H54 (cell line): ENCODE results near the gene UQCC5.
A peak's percentile ranks its signal among the peaks of the same experiment; 100 is the strongest.

ENCODE experiments used
- DNase-seq: peaks from one replicate; pipeline ENCODE4 v3.0.0; 2011; ENCODE audit warnings: low spot score, mixed read lengths; ENCODE audit not compliant: insufficient read length
- FAIRE-seq: peaks from 3 replicates; lab custom pipeline; 2011; peaks lifted over from hg19 to GRCh38; lab: Jason Lieb, UNC
- POLR2A ChIP-seq: IDR thresholded peaks from 2 replicates; pipeline ENCODE4 v1.6.1; 2011; ENCODE audit warnings: low read depth, mild to moderate bottlenecking, low read length

UQCC5 gene

GRCh38 chr3:52495777-52496602 lies 40.4 kb upstream of the UQCC5 start:
- DNase-seq (peak; percentile 73), FAIRE-seq (peak; percentile 33)

DNA sequence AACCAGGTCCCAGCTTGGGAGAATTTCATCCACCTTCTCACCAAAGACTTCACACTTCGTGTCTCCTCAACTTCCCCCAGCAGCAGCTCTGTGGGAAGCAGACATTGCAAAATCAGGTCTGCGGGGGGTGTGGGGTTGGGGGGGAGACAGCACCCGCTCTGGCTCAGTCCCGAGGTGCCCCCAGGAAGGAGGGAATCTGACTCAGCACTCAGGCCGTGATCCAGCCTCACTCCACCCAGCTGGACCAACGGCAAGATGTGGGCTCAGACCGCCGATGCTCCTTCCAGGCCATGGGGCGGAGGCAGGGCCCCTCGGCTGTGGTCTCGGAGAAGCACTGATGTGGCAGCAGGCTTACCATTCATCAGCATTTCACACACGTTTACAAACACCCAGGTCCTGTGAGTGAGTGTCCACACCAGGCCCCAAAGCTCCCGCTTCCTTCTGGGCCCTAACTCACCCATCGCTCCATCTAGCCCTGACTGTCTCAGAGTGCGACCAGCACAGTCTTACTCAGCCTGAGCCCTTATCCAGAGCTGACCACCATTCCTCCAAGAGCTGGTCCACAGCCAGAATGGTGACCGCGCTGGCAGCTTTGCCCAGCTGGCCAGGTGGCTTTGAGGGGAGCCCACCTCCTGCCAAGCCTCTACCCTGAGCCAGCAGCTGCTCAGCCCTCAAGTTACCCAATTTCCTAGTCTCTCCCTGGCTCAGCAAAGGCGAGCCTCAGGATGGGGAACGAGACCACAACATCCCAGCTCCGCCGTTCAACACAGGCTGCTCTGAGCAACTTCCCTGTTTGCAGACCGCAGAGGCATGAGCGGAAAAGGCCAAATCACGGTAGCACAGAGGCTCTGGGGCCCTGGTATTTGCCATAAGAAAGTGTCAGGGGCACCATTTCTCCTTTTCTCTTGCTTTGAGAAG lies 38.0 kb upstream of the UQCC5 start:
- DNase-seq (no peak), FAIRE-seq (no peak)
- TF ChIP-seq POLR2A, result no peak

More at GRCh38 chr3:52495777-52496602, 40.4 kb upstream of the UQCC5 start:
- no peak for TF ChIP-seq POLR2A

DNA sequence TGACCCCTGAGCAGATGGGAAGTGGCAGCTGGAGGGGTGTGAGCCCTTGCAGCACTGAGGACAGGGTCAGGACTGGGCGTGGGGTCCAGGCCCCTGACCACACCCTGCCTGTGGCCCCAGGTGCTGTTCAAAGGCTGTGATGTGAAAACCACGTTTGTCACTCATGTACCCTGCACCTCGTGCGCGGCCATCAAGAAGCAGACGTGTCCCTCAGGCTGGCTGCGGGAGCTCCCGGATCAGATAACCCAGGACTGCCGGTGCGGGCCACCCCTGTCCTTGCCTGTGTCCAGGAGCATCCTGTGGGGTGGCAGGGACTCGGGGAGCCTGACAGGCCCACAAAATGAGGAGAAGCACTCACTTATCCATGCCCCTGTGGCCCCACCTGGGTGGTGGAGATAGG lies 35.4 kb upstream of the UQCC5 start:
- DNase-seq (no peak), FAIRE-seq (no peak)
- no peak for TF ChIP-seq POLR2A

- no peak for TF ChIP-seq POLR2A
- DNase-seq (no peak), FAIRE-seq (no peak)
Measured at GRCh38 chr3:52502001-52502400, 34.4 kb upstream of the UQCC5 start.

DNA sequence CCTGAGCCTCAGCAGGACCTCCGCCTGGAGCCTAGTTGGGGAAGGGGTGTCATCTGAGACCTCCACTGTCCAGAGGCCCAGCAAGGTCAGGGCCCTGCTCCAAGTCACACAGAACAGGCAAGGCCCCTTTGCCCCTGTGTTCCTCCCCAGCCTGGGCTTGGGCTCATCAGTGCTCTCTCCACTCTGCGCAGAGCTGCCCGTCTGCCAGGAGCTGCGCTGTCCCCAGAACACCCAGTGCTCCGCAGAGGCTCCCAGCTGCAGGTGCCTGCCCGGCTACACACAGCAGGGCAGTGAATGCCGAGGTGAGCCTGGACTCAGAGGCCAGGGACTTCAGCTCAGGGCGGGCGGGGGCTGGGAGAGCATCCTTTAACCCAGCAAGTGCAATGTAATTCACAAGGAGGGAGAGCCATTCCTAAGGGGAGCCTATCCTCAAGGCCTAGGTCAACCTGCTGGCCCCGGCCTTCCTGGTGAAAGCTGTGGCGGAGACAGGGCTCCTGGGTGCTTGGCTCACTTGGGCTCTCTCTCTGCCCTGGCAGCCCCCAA lies 33.5 kb upstream of the UQCC5 start:
- FAIRE-seq, result no peak
- TF ChIP-seq POLR2A, result no peak
- DNase-seq, result no peak

- no peak for TF ChIP-seq POLR2A
- DNase-seq (no peak), FAIRE-seq (no peak)
Measured at GRCh38 chr3:52503788-52504424, 32.5 kb upstream of the UQCC5 start.

- DNase-seq, result no peak
- FAIRE-seq, result no peak
- TF ChIP-seq POLR2A, result no peak
Measured at GRCh38 chr3:52504977-52505376, 31.4 kb upstream of the UQCC5 start.

GRCh38 chr3:52506266-52506966 lies 30.0 kb upstream of the UQCC5 start:
- FAIRE-seq (no peak), DNase-seq (no peak)
- TF ChIP-seq POLR2A, result no peak

DNA sequence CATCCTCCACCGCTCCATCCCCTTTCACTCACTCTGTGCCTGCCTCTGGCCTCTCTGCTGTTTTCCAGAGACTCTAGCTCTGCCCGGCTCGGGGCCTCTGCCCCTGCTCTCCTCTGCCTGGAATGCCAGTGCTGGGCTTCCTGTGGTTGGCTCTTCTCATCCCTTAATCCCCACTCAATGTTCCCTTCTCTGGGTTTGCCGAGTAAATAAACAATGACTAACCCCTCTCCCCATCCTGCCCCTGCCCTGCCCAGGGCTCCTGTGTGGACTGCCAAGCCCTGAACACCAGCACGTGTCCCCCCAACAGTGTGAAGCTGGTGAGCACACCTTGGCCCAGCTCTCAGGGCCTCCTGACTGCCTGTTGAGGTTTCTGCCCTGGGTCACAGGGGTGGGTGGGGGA lies 29.0 kb upstream of the UQCC5 start:
- DNase-seq, result peak; percentile 94
- TF ChIP-seq POLR2A, result no peak
- FAIRE-seq, result no peak

DNA sequence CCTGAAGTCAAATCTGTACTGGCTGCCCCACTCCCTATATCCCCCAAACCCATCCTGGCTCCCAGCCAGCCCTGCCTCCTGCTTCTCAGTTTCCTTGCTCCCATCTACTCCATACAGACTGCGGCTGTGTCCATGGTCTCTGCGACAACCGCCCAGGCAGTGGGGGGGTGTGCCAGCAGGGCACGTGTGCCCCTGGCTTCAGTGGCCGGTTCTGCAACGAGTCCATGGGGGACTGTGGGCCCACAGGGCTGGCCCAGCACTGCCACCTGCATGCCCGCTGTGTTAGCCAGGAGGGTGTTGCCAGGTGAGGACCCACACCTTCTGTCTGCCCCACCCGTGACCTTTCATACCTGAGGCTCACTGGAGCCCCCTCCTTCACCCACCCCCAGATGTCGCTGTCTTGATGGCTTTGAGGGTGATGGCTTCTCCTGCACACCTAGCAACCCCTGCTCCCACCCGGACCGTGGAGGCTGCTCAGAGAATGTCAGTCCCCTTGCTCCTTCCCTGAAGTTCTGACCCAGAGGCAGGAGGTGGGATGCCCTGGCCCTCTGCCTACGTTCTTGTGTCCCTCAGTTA lies 26.6 kb upstream of the UQCC5 start:
- FAIRE-seq, result no peak

DNA sequence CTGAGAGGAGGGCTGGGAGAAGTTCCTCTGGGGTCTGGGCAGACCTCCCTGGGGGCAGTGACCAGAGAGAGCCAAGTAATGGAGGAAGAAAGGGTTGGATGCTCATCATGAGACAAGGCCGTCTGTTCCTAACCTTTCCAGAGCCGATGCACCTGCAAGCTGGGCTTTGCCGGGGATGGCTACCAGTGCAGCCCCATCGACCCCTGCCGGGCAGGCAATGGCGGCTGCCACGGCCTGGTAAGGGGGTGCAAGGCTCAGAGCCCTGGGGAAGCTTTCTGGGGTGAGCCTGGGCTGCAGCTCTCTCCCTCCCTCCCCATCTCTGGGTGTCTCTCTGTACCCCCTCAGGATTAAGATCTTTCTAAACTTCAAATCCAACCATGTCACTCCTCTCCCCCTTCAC lies 24.9 kb upstream of the UQCC5 start:
- DNase-seq (no peak), FAIRE-seq (no peak)
- no peak for TF ChIP-seq POLR2A

More for the DNA sequence above, 26.6 kb upstream of the UQCC5 start:
- TF ChIP-seq POLR2A, result no peak
- DNase-seq, result no peak

DNA sequence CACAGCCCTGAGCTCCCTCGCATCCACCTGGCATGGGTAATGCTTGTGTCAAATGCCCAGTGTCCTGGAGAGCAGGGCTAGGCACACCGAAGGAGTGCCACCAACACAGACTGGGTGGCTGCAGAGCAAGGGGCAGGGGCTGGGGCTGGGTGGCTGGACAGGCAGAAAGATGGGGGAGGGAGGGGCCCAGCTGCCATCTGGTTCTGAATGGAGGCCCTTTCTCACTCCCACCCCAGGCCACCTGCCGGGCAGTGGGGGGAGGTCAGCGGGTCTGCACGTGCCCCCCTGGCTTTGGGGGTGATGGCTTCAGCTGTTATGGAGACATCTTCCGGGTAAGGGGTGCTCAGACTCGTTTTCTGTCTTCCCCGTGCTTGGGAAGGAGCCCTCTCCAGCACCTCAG lies 24.3 kb upstream of the UQCC5 start:
- FAIRE-seq (no peak), DNase-seq (no peak)
- TF ChIP-seq POLR2A, result no peak

- DNase-seq (no peak), FAIRE-seq (no peak)
Measured at GRCh38 chr3:52512727-52513126, 23.7 kb upstream of the UQCC5 start.

More at GRCh38 chr3:52512727-52513126, 23.7 kb upstream of the UQCC5 start:
- TF ChIP-seq POLR2A, result no peak
